NCI-H1436 treated with DMSO at 0.1 percent for 48 hours (cell line): ENCODE measurements around the gene PRR23A.
"Not testable (repeated sequence)": the region's sequence is repeated elsewhere in the genome, so short reads cannot be mapped to it uniquely, and the experiment has no call there.

Source experiments
- DNase-seq: peaks from one replicate; lab custom pipeline; 2025; lab: John Stamatoyannopoulos, UW

The PRR23A gene

GRCh38 chr3:139006051-139006716, at the start of gene PRR23A:
Gene PRR23A, minus strand, starts transcription at chr3:139006268. Its CDS starts 0 bp downstream, at chr3:139006268.
- no peak for DNase-seq

- no peak for DNase-seq
These were observed 46.9 kb upstream of the PRR23A start for GRCh38 chr3:139052802-139053600.

- no peak for DNase-seq
These were observed 38.5 kb upstream of the PRR23A start, which contains the start of gene PRR23C for GRCh38 chr3:139044366-139045210. Gene PRR23C, minus strand, starts transcription at chr3:139044892. Its CDS starts 272 bp downstream, at chr3:139044620.

GRCh38 chr3:139043554-139044365, 37.7 kb upstream of the PRR23A start:
- no peak for DNase-seq

- no peak for DNase-seq
These were observed 31.4 kb upstream of the PRR23A start for GRCh38 chr3:139037478-139037877.

- no peak for DNase-seq
These were observed 26.4 kb upstream of the PRR23A start for GRCh38 chr3:139032326-139033002.

GRCh38 chr3:139030576-139030975, 24.5 kb upstream of the PRR23A start:
- not testable (repeated sequence) for DNase-seq

GRCh38 chr3:139024968-139025367, 18.9 kb upstream of the PRR23A start:
- no peak for DNase-seq

- DNase-seq, result no peak
These were observed 14.8 kb upstream of the PRR23A start, which contains the start of gene PRR23B for GRCh38 chr3:139020868-139021234. Gene PRR23B, minus strand, starts transcription at chr3:139020926. Its CDS starts 265 bp downstream, at chr3:139020661.

GRCh38 chr3:139020036-139020867, 14.2 kb upstream of the PRR23A start:
- DNase-seq, result no peak

- DNase-seq, result no peak
These were observed 10.5 kb upstream of the PRR23A start for GRCh38 chr3:139016430-139017048.

- DNase-seq, result no peak
These were observed 593 bp downstream of the PRR23A start for GRCh38 chr3:139005356-139005993.

GRCh38 chr3:138995706-138996105, 10.4 kb downstream of the PRR23A start:
- no peak for DNase-seq

- no peak for DNase-seq
These were observed 18.9 kb downstream of the PRR23A start for GRCh38 chr3:138987181-138987580.

- no peak for DNase-seq
These were observed 20.1 kb downstream of the PRR23A start for GRCh38 chr3:138985932-138986331.

- DNase-seq, result no peak
These were observed 21.3 kb downstream of the PRR23A start for GRCh38 chr3:138984816-138985215.

- no peak for DNase-seq
These were observed 30.0 kb downstream of the PRR23A start for GRCh38 chr3:138976047-138976446.

GRCh38 chr3:138975351-138975750, 30.7 kb downstream of the PRR23A start:
- no peak for DNase-seq

GRCh38 chr3:138974462-138974861, 31.6 kb downstream of the PRR23A start:
- no peak for DNase-seq
